AG09319 (cell line): ENCODE measurements around the gene FAM3C.

ENCODE experiments used
- DNase-seq: peaks from one replicate; pipeline ENCODE4 v3.0.0-alpha.2; 2010; ENCODE audit warnings: low read depth; ENCODE audit errors: extremely low read depth
- CTCF ChIP-seq: IDR thresholded peaks from 2 replicates; pipeline ENCODE4 v1.5.1; 2011; ENCODE audit warnings: low read depth, mild to moderate bottlenecking, inconsistent platforms, low read length, moderate library complexity

FAM3C gene

DNA sequence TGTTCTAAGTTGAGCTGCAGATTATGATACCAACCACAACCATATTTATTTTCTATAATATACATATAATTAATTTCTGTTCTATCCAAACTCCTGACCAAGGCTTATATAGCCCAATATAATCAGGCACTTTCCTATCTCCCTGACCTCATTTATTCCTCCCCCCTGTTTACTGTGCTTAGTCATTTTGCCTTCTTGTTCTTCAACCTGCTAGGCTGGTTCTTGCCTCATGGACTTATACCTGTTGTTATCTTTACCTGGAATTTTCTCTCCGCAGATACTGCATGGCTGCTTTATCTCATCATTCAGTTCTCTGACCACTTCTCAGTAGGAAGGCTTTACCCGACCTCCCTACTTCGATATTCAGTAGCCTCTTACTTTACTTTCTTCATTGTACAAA lies 24.9 kb upstream of the FAM3C start:
- DNase-seq = no peak
- no peak for TF ChIP-seq CTCF

GRCh38 chr7:121419201-121420148 lies 23.4 kb upstream of the FAM3C start:
- DNase-seq = no peak
- TF ChIP-seq CTCF = no peak

DNA sequence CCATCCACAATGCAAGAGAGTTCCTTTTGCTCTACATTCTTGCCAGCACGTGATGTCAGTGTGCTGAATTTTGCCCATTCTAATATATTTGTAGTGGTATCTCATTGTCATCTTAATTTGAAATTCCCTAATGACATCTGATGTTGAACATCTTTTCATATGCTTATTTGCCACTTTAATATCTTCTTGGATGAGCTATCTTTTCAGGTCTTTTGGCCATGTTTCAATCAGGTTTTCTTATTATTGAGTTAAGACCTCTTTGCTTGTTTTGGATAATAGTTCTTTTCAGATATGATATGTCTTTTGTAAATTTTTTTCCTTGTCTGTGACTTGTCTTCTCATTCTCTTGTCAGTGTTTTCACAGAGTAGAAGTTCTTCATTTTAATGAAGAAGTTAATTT lies 20.4 kb upstream of the FAM3C start:
- DNase-seq = no peak
- TF ChIP-seq CTCF = no peak

GRCh38 chr7:121414436-121414835 lies 18.3 kb upstream of the FAM3C start:
- DNase-seq = no peak
- no peak for TF ChIP-seq CTCF

DNA sequence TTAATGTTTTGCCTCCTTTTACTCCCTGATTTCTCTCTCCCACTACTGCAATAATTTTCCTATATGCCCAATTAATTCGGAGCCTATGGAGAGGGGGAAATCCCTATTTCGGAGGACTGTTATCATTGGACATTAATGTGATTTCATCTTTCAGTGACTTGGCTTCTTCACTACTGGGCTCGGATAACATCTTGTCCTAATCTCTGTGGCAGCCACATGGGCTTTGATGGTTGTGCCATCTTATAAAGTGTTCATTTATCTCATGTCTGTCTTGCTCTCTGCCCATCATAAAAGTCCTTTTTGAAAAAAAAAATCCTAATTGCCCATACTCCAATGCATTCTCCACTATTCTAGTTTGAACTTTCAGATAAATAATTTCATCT lies 15.5 kb upstream of the FAM3C start:
- TF ChIP-seq CTCF = no peak

GRCh38 chr7:121410829-121411596 lies 14.9 kb upstream of the FAM3C start:
- no peak for TF ChIP-seq CTCF
- no peak for DNase-seq

More for the DNA sequence above, 15.5 kb upstream of the FAM3C start:
- no peak for DNase-seq

DNA sequence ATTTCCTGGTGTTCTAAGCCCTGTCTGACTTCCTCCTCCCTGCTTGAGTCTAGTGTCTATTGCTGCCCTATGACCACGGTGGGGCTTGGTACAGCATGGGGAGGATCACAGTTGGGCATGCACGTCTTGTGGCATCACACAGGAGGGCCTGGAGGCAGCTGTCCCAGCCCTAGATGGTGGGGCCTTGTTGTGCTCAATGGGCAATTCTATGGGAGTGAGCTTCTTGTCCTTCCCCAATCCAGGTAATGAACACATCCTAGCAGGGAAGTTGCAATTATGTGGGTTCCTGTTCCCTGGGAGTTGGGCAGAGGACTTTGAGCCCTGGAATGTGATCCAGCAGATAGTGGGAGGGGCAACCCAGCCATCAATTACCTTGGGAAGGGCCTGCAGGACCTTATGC lies 10.8 kb upstream of the FAM3C start:
- no peak for DNase-seq
- TF ChIP-seq CTCF = no peak
